ENCODE data around the gene VAV2. TPM values are rescaled to one million over a fixed set of nuclear protein-coding genes. Genes with fewer than 3 reads are reported as not detected.

VAV2 gene
- total RNA-seq, 4 donors from 2014 or later, result 9.1 to 13.5 (median 10.1) TPM

DNA sequence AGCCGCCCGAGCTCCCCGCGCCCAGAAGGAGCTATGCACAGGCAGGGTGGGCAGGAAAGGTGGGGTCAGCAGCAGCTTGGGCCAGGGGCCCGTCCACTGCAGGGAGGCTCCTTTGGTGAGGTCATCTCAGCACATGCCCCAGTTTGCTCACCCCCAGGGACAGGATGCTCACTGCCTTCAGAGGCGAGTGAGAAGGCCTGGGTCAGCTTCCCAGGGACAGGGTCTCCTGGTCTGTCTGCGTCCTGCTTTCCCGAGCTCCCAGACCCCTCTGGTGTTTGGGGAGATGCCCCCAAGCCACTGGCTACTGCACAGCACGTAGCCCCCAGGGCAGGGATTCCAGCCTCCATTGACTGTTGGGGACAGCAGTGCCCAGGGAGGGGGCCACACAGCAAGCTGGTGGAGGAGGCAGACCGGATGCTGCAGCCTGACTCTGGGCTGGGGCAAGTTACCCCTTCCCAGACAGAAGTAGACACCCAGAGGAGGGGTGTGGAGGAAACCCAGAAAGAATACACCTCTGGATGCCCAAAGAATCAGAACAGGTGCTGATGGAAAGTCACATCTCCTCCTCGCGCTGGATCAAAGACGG lies 253.4 kb downstream of the VAV2 start:
- TF ChIP-seq, protein P1, sequence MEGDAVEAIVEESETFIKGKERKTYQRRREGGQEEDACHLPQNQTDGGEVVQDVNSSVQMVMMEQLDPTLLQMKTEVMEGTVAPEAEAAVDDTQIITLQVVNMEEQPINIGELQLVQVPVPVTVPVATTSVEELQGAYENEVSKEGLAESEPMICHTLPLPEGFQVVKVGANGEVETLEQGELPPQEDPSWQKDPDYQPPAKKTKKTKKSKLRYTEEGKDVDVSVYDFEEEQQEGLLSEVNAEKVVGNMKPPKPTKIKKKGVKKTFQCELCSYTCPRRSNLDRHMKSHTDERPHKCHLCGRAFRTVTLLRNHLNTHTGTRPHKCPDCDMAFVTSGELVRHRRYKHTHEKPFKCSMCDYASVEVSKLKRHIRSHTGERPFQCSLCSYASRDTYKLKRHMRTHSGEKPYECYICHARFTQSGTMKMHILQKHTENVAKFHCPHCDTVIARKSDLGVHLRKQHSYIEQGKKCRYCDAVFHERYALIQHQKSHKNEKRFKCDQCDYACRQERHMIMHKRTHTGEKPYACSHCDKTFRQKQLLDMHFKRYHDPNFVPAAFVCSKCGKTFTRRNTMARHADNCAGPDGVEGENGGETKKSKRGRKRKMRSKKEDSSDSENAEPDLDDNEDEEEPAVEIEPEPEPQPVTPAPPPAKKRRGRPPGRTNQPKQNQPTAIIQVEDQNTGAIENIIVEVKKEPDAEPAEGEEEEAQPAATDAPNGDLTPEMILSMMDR (IDR thresholded peaks at IDR 0.05), result no peak
- TF ChIP-seq POLR2AphosphoS5 (IDR thresholded peaks at IDR 0.05), result no peak
- TF ChIP-seq POLR2A (IDR thresholded peaks at IDR 0.05; ENCODE audit: low read depth), result no peak
- TF ChIP-seq EP300 (IDR thresholded peaks at IDR 0.05), result no peak
- no peaks in the 10 kb centered on the region for H3K36me3 ChIP-seq
- intact Hi-C loops (cut with DNase I), result no loop called here
- H3K4me1 ChIP-seq, result peaks cover 5 to 18% (median 16%) of the 10 kb centered on the region in 4 donors
- DNase-seq (ENCODE audit: extremely low spot score), result no peak
- peak overlapping the region; percentile 45 to 56 (median 48) for H3K4me3 ChIP-seq
- WGBS, result 78% methylated on average over 12 of the region's 13 CpGs
- H3K27ac ChIP-seq (replicated peaks in 1 of 4), result no peak overlapping the region
- peaks cover 0 to 22% (median 0%) of the 10 kb centered on the region in 4 donors for H3K27me3 ChIP-seq
- no peaks in the 10 kb centered on the region for H3K9me3 ChIP-seq

- intact Hi-C loops (cut with DNase I), result no loop called here
- 27% methylated on average over 7 of the region's 25 CpGs for WGBS
- H3K27me3 ChIP-seq, result peaks cover 0 to 22% (median 0%) of the 10 kb centered on the region in 4 donors
- H3K9me3 ChIP-seq, result no peaks in the 10 kb centered on the region
- no peak for TF ChIP-seq POLR2AphosphoS5 (IDR thresholded peaks at IDR 0.05)
- H3K4me1 ChIP-seq, result peaks cover 5 to 18% (median 16%) of the 10 kb centered on the region in 4 donors
- H3K4me3 ChIP-seq, result peak within 1 kb of the TSS; percentile 45 to 56 (median 48)
- DNase-seq (ENCODE audit: extremely low spot score), result no peak
- H3K27ac ChIP-seq (replicated peaks in 1 of 4), result no peak within 1 kb of the TSS
- H3K36me3 ChIP-seq, result no peaks in the 10 kb centered on the region
Observed at GRCh38 chr9:133737774-133738639, 254.1 kb downstream of the VAV2 start, which contains the start of gene SARDH. SARDH (minus strand) TSS chr9:133738352; CDS start chr9:133734173, 4,179 bp downstream.

- Histone ChIP-seq H3K27me3 (peaks cover 0 to 19% (median 0%) of the 10 kb centered on the region in 4 donors), H3K27ac (replicated peaks in 1 of 4) (no peak overlapping the region), H3K36me3 (no peaks in the 10 kb centered on the region), H3K4me3 (peak overlapping the region in 1 of 4 donors; percentile 45), H3K4me1 (peaks cover 5 to 18% (median 16%) of the 10 kb centered on the region in 4 donors), H3K9me3 (no peaks in the 10 kb centered on the region)
- intact Hi-C loops (cut with DNase I), result no loop called here
- DNase-seq (ENCODE audit: extremely low spot score), result no peak
- TF ChIP-seq POLR2A (IDR thresholded peaks at IDR 0.05; ENCODE audit: low read depth) (no peak), POLR2AphosphoS5 (IDR thresholded peaks at IDR 0.05) (no peak), EP300 (IDR thresholded peaks at IDR 0.05) (no peak)
- WGBS, result 64% methylated on average over 12 of the region's 15 CpGs
Observed at GRCh38 chr9:133737071-133737773, 254.9 kb downstream of the VAV2 start.

- Histone ChIP-seq H3K4me3 (no peak overlapping the region), H3K9me3 (no peaks in the 10 kb centered on the region), H3K36me3 (no peaks in the 10 kb centered on the region), H3K4me1 (peaks cover 5 to 18% (median 16%) of the 10 kb centered on the region in 4 donors), H3K27me3 (peaks cover 0 to 17% (median 0%) of the 10 kb centered on the region in 4 donors), H3K27ac (replicated peaks in 1 of 4) (no peak overlapping the region)
- no peak for DNase-seq (ENCODE audit: extremely low spot score)
- TF ChIP-seq, protein P1 (IDR thresholded peaks at IDR 0.05), result no peak
- intact Hi-C loops (cut with DNase I), result no loop called here
- 91% methylated on average over 8 of the region's 8 CpGs for WGBS
Observed at GRCh38 chr9:133735931-133736330, 256.2 kb downstream of the VAV2 start.

DNA sequence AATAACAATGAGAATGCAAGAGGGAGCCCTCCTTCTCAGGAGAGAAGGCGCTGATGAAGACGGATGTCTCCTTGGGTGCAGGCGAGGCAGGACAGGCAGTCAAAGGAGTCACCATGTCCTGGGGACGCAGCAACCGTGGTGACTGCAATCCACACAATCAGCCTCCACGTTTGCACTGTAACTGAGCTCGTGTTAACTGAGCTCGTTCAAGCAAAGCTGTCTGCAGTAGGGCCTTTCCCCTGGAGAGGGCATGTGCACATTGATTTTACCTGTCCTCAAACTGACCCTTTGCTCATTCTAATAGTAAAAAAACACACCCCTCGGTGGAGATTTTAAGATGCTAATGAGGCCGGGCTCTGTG lies 256.7 kb downstream of the VAV2 start:
- DNase-seq (ENCODE audit: extremely low spot score), result no peak
- H3K27ac ChIP-seq (replicated peaks in 1 of 4), result no peak overlapping the region
- WGBS, result 83% methylated on average over 7 of the region's 10 CpGs
- TF ChIP-seq, protein P1 (IDR thresholded peaks at IDR 0.05), result no peak
- TF ChIP-seq POLR2AphosphoS5 (IDR thresholded peaks at IDR 0.05) (no peak), EP300 (IDR thresholded peaks at IDR 0.05) (no peak), POLR2A (IDR thresholded peaks at IDR 0.05; ENCODE audit: low read depth) (no peak)
- H3K27me3 ChIP-seq, result peaks cover 0 to 17% (median 0%) of the 10 kb centered on the region in 4 donors
- H3K4me1 ChIP-seq, result peaks cover 5 to 18% (median 16%) of the 10 kb centered on the region in 4 donors
- H3K4me3 ChIP-seq, result no peak overlapping the region
- no peaks in the 10 kb centered on the region for H3K36me3 ChIP-seq
- H3K9me3 ChIP-seq, result no peaks in the 10 kb centered on the region
- intact Hi-C loops (cut with DNase I), result no loop called here

Measured in esophagus muscularis mucosa (tissue), 4 donors.